Neural progenitor cell (in vitro differentiated cells): Measurements from ENCODE around the gene FEZF1. TPM values are rescaled to one million over a fixed set of nuclear protein-coding genes. Genes with fewer than 3 reads are reported as not detected.

Source experiments
- DNase-seq: peaks from one replicate; pipeline ENCODE4 v3.0.0-alpha.2; 2016; ENCODE audit warnings: low spot score
- H2AFZ ChIP-seq: fragments of 200-600 bp; sonication (generic); replicated peaks from 2 replicates; pipeline ENCODE4 v1.6.1; 2016; ENCODE audit warnings: antibody characterized with exemption
- H3F3A ChIP-seq: fragments of 200-600 bp; sonication (generic); 2 replicates; pipeline ENCODE4 v1.6.1; 2016; ENCODE audit warnings: antibody characterized with exemption, low read depth
- H3K27ac ChIP-seq: fragments of 200-600 bp; sonication (generic); 2 replicates; pipeline ENCODE4 v1.5.1; 2016; ENCODE audit warnings: mild to moderate bottlenecking
- H3K27me3 ChIP-seq: fragments of 200-600 bp; sonication (generic); 2 replicates; pipeline ENCODE4 v1.6.1; 2016; ENCODE audit warnings: mild to moderate bottlenecking, moderate library complexity
- H3K36me3 ChIP-seq: fragments of 200-600 bp; sonication (generic); 2 replicates; pipeline ENCODE4 v1.5.1; 2016
- H3K4me1 ChIP-seq: fragments of 200-600 bp; sonication (generic); 2 replicates; pipeline ENCODE4 v1.6.1; 2016; ENCODE audit warnings: mixed run types
- H3K4me2 ChIP-seq: fragments of 200-600 bp; sonication (generic); 2 replicates; pipeline ENCODE4 v1.6.1; 2016
- H3K4me3 ChIP-seq: fragments of 200-600 bp; sonication (generic); 2 replicates; pipeline ENCODE4 v1.5.1; 2016
- H3K79me2 ChIP-seq: fragments of 200-600 bp; sonication (generic); 2 replicates; pipeline ENCODE4 v1.6.1; 2016; ENCODE audit warnings: low read depth
- H3K9ac ChIP-seq: fragments of 200-600 bp; sonication (generic); 2 replicates; pipeline ENCODE4 v1.6.1; 2016
- H3K9me3 ChIP-seq: fragments of 200-600 bp; sonication (generic); 2 replicates; pipeline ENCODE4 v1.5.1; 2016; ENCODE audit warnings: low read depth
- H4K20me1 ChIP-seq: fragments of 200-600 bp; sonication (generic); 2 replicates; pipeline ENCODE4 v1.6.1; 2016; ENCODE audit warnings: low read depth
- H3K27ac Mint-ChIP-seq: 3 replicates; pipeline ENCODE4 v1.8.0; 2021; ENCODE audit warnings: mixed read lengths
- H3K27me3 Mint-ChIP-seq: 2 replicates; pipeline ENCODE4 v1.8.0; 2022; ENCODE audit warnings: low read depth, mild to moderate bottlenecking, inconsistent platforms, moderate library complexity, mixed read lengths; ENCODE audit not compliant: insufficient read depth
- H3K36me3 Mint-ChIP-seq: 3 replicates; pipeline ENCODE4 v1.8.0; 2021; ENCODE audit warnings: mixed read lengths
- H3K4me1 Mint-ChIP-seq: 3 replicates; pipeline ENCODE4 v1.8.0; 2021; ENCODE audit warnings: mixed read lengths
- H3K4me3 Mint-ChIP-seq: 3 replicates; pipeline ENCODE4 v1.8.0; 2021; ENCODE audit warnings: mild to moderate bottlenecking, moderate library complexity, mixed read lengths
- H3K9me3 Mint-ChIP-seq: 3 replicates; pipeline ENCODE4 v1.8.0; 2020; ENCODE audit warnings: mixed read lengths
- EZH2 ChIP-seq: fragments of 200-600 bp; sonication (generic); IDR thresholded peaks from 2 replicates; pipeline ENCODE4 v1.6.1; 2017; ENCODE audit warnings: antibody characterized with exemption, mild to moderate bottlenecking, moderate library complexity
- EZH2phosphoT487 ChIP-seq: fragments of 200-600 bp; sonication (generic); IDR thresholded peaks from 2 replicates; pipeline ENCODE4 v1.6.1; 2017; ENCODE audit warnings: antibody characterized with exemption
- total RNA-seq: library from RNA; depleted of rRNA; stranded (reverse); fragments of >200 nt; gene quantifications from 2 replicates; pipeline ENCODE4 v1.2.3, GENCODE V29; 2015; ENCODE audit warnings: low replicate concordance
- TF ChIP-seq, protein P1 (sequence below): fragments of 200-600 bp; sonication (generic); IDR thresholded peaks from 2 replicates; pipeline ENCODE4 v1.5.1; 2017; ENCODE audit warnings: antibody characterized with exemption, mild to moderate bottlenecking

FEZF1 gene
- total RNA-seq, 1 donor from 2014 or later, result 330 TPM

- H3K4me1 Mint-ChIP-seq, result peaks cover 2% of the 10 kb centered on the region
- peaks cover 46% of the 10 kb centered on the region for H4K20me1 ChIP-seq
- H3K27ac Mint-ChIP-seq, result no peak overlapping the region
- no peaks in the 10 kb centered on the region for H3K9me3 ChIP-seq
- peaks cover 15% of the 10 kb centered on the region for H3K36me3 ChIP-seq
- H3K36me3 Mint-ChIP-seq, result peaks cover 14% of the 10 kb centered on the region
- H3K27me3 Mint-ChIP-seq, result peaks cover 27% of the 10 kb centered on the region
- no peak overlapping the region for H2AFZ ChIP-seq
- H3F3A ChIP-seq, result peaks cover 54% of the 10 kb centered on the region
- no peaks in the 10 kb centered on the region for H3K27me3 ChIP-seq
- H3K4me3 Mint-ChIP-seq, result no peak overlapping the region
- TF ChIP-seq, protein P1, sequence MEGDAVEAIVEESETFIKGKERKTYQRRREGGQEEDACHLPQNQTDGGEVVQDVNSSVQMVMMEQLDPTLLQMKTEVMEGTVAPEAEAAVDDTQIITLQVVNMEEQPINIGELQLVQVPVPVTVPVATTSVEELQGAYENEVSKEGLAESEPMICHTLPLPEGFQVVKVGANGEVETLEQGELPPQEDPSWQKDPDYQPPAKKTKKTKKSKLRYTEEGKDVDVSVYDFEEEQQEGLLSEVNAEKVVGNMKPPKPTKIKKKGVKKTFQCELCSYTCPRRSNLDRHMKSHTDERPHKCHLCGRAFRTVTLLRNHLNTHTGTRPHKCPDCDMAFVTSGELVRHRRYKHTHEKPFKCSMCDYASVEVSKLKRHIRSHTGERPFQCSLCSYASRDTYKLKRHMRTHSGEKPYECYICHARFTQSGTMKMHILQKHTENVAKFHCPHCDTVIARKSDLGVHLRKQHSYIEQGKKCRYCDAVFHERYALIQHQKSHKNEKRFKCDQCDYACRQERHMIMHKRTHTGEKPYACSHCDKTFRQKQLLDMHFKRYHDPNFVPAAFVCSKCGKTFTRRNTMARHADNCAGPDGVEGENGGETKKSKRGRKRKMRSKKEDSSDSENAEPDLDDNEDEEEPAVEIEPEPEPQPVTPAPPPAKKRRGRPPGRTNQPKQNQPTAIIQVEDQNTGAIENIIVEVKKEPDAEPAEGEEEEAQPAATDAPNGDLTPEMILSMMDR, result no peak
- TF ChIP-seq EZH2 (no peak), EZH2phosphoT487 (no peak)
- H3K79me2 ChIP-seq, result peaks cover 60% of the 10 kb centered on the region
- peak overlapping the region; percentile 92 for H3K4me3 ChIP-seq
- H3K4me2 ChIP-seq, result peak overlapping the region; percentile 98
- no peak overlapping the region for H3K9ac ChIP-seq
- no peak for DNase-seq
- H3K27ac ChIP-seq, result no peak overlapping the region
- peaks cover 28% of the 10 kb centered on the region for H3K4me1 ChIP-seq
- peaks cover 2% of the 10 kb centered on the region for H3K9me3 Mint-ChIP-seq
Observed at GRCh38 chr7:122298618-122299017, 5.9 kb downstream of the FEZF1 start.

- Mint-ChIP-seq H3K27ac (no peak overlapping the region), H3K4me1 (peaks cover 2% of the 10 kb centered on the region), H3K4me3 (no peak overlapping the region), H3K27me3 (peaks cover 25% of the 10 kb centered on the region), H3K9me3 (peaks cover 2% of the 10 kb centered on the region), H3K36me3 (peaks cover 14% of the 10 kb centered on the region)
- peaks cover 41% of the 10 kb centered on the region for H4K20me1 ChIP-seq
- peak overlapping the region; percentile 98 for H3K4me2 ChIP-seq
- H3F3A ChIP-seq, result peaks cover 54% of the 10 kb centered on the region
- H3K27me3 ChIP-seq, result no peaks in the 10 kb centered on the region
- H3K9me3 ChIP-seq, result no peaks in the 10 kb centered on the region
- peaks cover 15% of the 10 kb centered on the region for H3K36me3 ChIP-seq
- H2AFZ ChIP-seq, result no peak overlapping the region
- no peak for DNase-seq
- peaks cover 28% of the 10 kb centered on the region for H3K4me1 ChIP-seq
- H3K27ac ChIP-seq, result no peak overlapping the region
- H3K79me2 ChIP-seq, result peaks cover 56% of the 10 kb centered on the region
- TF ChIP-seq EZH2, result no peak
- TF ChIP-seq, protein P1, result peak; percentile 12
- no peak overlapping the region for H3K9ac ChIP-seq
- no peak overlapping the region for H3K4me3 ChIP-seq
Observed at GRCh38 chr7:122298131-122298530, 6.4 kb downstream of the FEZF1 start.

DNA sequence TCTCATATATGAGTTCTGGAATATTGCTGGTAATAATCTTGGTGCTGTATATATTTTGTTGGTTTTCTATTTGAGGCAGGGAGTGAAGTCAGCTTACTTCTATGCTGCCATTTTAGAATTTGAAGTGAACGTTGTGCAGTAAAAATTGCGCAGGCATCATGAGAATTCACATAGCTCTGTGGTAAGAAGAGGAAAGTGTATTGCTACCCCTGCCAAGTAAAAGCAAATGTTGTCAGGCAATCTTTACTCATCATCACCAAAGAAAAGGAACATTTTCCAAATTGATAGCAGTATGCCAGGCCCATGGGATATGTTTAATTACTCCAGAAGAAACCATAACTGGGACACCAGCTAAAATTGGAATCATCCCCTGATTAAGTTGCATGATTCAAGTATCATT lies 13.4 kb downstream of the FEZF1 start:
- no peak overlapping the region for H3K27ac ChIP-seq
- Mint-ChIP-seq H3K27ac (no peak overlapping the region), H3K27me3 (peaks cover 7% of the 10 kb centered on the region), H3K9me3 (peaks cover 13% of the 10 kb centered on the region), H3K36me3 (no peaks in the 10 kb centered on the region), H3K4me1 (no peaks in the 10 kb centered on the region), H3K4me3 (no peak overlapping the region)
- H3K36me3 ChIP-seq, result no peaks in the 10 kb centered on the region
- H3K27me3 ChIP-seq, result no peaks in the 10 kb centered on the region
- no peak overlapping the region for H3K9ac ChIP-seq
- H2AFZ ChIP-seq, result no peak overlapping the region
- peaks cover 5% of the 10 kb centered on the region for H3F3A ChIP-seq
- H3K4me3 ChIP-seq, result no peak overlapping the region
- H3K9me3 ChIP-seq, result no peaks in the 10 kb centered on the region
- no peaks in the 10 kb centered on the region for H3K79me2 ChIP-seq
- H3K4me1 ChIP-seq, result peaks cover 7% of the 10 kb centered on the region
- H3K4me2 ChIP-seq, result no peak overlapping the region
- H4K20me1 ChIP-seq, result no peaks in the 10 kb centered on the region
- TF ChIP-seq EZH2 (no peak), EZH2phosphoT487 (no peak)
- TF ChIP-seq, protein P1, result no peak
- no peak for DNase-seq
